HG03280 (cell line): ENCODE data around the gene RPA3.

ENCODE experiments used
- ATAC-seq: cut with Tn5 transposase; IDR thresholded peaks from one replicate; pipeline ENCODE4 v1.9.1; 2021; ENCODE audit warnings: mild to moderate bottlenecking, moderate library complexity; ENCODE audit not compliant: unreplicated experiment

Gene RPA3

GRCh38 chr7:7736671-7737070 is 18.3 kb upstream of the RPA3 start:
- ATAC-seq = no peak

GRCh38 chr7:7732621-7733281 is 14.3 kb upstream of the RPA3 start:
- ATAC-seq = no peak

- ATAC-seq = no peak
These were observed 13.3 kb upstream of the RPA3 start for GRCh38 chr7:7731732-7732131.

GRCh38 chr7:7720750-7721621 is 2.6 kb upstream of the RPA3 start:
- ATAC-seq = no peak

GRCh38 chr7:7720193-7720592 is 1.8 kb upstream of the RPA3 start:
- ATAC-seq = no peak

GRCh38 chr7:7719236-7719635 is 829 bp upstream of the RPA3 start:
- ATAC-seq = peak; percentile 95

GRCh38 chr7:7713730-7714129 is 4.7 kb downstream of the RPA3 start:
- ATAC-seq = no peak

GRCh38 chr7:7710469-7710868 is 7.9 kb downstream of the RPA3 start:
- ATAC-seq = no peak

- no peak for ATAC-seq
These were observed 9.1 kb downstream of the RPA3 start for GRCh38 chr7:7709291-7709690.

- no peak for ATAC-seq
These were observed 10.6 kb downstream of the RPA3 start for GRCh38 chr7:7707806-7708205.

GRCh38 chr7:7707246-7707645 is 11.2 kb downstream of the RPA3 start:
- ATAC-seq = no peak

- ATAC-seq = peak; percentile 23
These were observed 11.7 kb downstream of the RPA3 start for GRCh38 chr7:7706556-7707172.

- ATAC-seq = peak; percentile 68
These were observed 12.3 kb downstream of the RPA3 start for GRCh38 chr7:7706101-7706511.

- no peak for ATAC-seq
These were observed 13.1 kb downstream of the RPA3 start for GRCh38 chr7:7705318-7705717.

- no peak for ATAC-seq
These were observed 13.5 kb downstream of the RPA3 start for GRCh38 chr7:7704867-7705266.

- no peak for ATAC-seq
These were observed 15.0 kb downstream of the RPA3 start for GRCh38 chr7:7703427-7703826.

- ATAC-seq = no peak
These were observed 15.6 kb downstream of the RPA3 start for GRCh38 chr7:7702826-7703225.

- no peak for ATAC-seq
These were observed 16.9 kb downstream of the RPA3 start for GRCh38 chr7:7701527-7701926.

- ATAC-seq = no peak
These were observed 18.4 kb downstream of the RPA3 start for GRCh38 chr7:7699970-7700369.

GRCh38 chr7:7699380-7699779 is 19.0 kb downstream of the RPA3 start:
- no peak for ATAC-seq

GRCh38 chr7:7698930-7699329 is 19.5 kb downstream of the RPA3 start:
- ATAC-seq = no peak
